Left forelimb (tissue), 1 donor: ENCODE data around the gene HNRNPAB.
"Not testable (repeated sequence)": the region's sequence is repeated elsewhere in the genome, so short reads cannot be mapped to it uniquely, and the experiment has no call there.

Source experiments
- DNase-seq: peaks from one replicate; pipeline ENCODE4 v3.0.0-alpha.2; 2018; ENCODE audit warnings: low spot score

HNRNPAB gene

GRCh38 chr5:178230879-178231538 lies 26.7 kb downstream of the HNRNPAB start:
- DNase-seq = no peak

DNA sequence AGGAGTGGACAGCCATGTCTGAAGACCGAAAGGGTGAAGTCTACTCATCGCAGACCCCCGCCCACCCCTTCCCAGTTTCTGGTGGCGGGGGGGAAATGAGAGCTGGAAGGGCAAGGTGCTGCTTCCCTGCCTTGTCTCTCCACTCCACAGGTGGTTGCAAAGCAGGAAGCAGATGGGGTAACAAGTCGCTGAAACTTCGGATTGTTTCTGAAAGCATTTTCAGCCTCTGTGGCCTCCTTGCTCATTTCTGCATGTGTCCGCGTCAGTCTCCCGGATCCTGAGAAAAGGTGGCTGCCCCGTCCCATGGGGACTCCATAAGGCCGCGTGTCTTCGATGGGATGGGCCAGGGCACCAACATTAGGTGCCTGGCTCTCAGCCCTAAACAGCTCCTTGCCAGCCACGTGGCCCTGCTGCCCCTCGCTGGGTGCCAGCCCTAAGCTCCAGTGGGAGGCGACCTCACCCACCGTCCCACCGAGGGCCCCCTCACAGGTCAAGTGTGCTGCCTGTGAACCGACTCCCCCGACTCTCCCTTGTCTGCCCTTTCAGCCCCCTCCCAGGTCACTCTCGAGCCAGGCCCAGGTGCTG lies 27.3 kb downstream of the HNRNPAB start:
- no peak for DNase-seq

DNA sequence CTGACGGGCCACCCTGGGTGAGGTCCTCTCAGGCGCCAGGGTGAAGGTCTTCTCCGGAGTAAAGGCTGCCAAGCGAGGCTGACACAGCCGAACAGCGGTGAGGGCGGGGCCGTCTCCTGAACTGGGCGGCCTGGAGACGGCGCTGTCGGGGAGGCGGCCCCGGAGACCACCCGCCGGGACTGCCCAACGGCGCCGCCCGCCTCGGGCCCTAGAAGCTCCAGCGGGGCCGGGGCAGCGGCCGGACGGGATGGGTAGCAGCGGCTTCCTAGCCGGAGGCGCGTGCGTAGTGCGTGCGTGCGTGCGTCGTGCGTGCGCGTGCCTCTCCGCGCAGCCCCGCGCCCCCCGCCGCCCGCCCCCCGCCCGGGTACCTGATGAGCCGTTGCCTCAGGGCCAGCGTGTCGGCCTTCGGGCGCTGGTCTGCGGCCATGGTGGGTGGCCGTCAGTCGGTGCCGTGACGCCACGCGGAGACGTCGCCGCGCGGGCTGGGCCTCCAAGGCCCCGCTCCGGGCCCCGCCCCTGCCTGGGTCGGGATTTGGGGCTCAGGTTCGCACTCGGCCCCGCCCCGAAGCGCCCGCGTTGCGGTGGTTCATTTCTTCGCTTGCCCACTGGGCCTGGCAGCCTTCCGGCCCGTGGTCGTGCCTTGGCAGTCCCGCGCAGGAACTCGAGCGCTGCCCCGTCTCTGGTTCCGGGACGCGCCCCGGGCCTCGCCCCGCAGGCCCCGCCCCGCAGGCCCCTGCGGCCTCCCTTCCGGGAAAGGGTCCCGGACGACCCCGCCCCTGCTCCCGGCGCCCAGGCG lies 28.0 kb downstream of the HNRNPAB start, which contains the start of gene PHYKPL:
Gene PHYKPL, minus strand, starts transcription at position 679 of the 796 bp plus-strand sequence. Its CDS starts 252 bp downstream, at position 427.
- DNase-seq = peak; percentile 87

GRCh38 chr5:178232920-178233429 lies 28.6 kb downstream of the HNRNPAB start:
- DNase-seq = no peak

DNA sequence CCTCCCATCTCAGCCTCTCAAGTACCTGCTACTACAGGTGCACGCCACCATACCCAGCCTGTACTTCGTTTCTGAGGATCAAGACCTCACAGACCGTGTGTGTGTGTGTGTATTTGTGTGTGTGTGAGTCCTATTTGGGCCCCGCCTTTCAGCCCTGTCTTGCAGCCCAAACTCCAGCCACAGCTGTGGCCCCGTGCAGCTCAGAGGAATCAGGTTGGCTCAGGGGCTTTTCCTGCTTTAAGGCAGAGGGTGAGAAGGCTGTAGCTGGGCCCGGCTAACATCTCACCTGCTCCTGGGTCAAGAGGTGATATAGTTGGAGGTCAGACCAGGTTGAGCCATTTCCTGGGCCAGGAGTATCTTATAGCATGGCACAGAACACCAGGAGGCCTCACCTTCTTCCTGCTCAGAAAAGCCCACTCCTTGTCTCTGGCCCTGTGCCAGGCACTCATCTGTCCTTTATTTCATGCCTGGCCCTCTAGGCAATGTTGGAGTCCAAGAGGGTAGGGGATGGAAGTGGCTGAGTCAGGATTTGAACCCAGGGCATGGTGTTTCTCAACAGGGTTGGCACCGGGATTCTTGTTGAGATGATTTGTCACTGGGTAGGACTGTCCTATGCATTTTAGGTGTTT lies 29.9 kb downstream of the HNRNPAB start:
- no peak for DNase-seq

DNA sequence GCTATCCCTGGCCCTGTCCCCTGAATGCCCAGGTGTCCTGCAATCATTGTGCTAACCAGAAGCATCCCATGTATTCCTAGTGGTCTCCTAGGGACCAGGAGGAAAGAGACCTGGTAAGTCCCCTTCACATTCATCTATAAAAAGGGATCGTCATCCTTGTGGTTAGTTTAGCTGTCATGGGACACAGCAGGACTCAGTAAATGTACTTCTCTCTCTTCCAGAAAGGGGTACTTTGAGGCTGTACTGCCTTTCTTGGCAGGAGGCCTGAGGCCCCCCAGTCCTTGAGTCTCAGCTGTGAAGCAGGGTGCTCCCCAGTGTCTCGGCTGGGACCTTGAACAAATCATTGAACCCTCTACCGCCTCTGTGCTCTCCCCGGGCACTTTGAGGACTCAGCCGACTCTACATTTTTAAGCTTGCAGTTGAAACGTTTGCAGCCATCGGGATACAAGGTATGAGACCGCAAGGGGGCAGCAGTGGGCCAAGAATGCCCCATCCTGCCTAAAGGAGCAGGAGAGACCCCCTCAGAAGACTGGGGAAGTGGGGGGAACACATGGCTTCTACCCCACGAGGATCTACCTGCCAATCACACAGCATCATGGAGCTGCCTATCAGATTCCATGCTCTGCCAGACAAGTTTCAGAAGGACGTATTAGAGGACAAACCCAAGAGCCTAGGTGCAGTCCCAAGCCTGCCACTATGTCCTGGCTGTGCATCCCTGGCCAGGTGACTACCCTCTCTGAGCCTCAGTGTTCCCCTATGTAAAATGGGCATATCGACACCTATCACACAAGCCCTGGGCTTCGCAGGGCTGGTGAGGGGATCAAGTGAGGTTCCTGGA lies 30.6 kb downstream of the HNRNPAB start:
- peak; percentile 83 for DNase-seq

- no peak for DNase-seq
Measured at GRCh38 chr5:178235588-178235974, 31.2 kb downstream of the HNRNPAB start.

- no peak for DNase-seq
Measured at GRCh38 chr5:178236126-178236525, 31.8 kb downstream of the HNRNPAB start.

DNA sequence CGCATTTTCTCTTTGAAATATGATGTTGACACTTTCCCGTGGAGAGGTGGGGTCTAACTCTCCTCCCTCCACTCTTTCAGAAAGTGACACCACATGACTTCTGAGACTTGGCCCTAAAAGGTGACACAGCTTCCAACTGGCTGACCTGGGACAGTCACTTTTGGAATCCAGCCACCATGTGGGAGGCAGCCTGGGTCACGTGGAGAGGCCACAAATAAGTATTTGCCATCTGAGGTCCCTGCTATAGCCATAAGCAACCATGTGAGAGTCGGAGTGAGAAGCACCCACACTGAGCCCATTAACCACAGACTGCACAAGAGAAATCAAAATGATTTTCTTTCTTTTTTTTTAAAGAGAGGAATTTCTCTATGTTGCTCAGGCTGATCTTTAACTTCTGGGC lies 32.3 kb downstream of the HNRNPAB start:
- no peak for DNase-seq

GRCh38 chr5:178237431-178238312 lies 33.3 kb downstream of the HNRNPAB start:
- DNase-seq = no peak

GRCh38 chr5:178238313-178238635 lies 33.9 kb downstream of the HNRNPAB start:
- DNase-seq = no peak

GRCh38 chr5:178238711-178239592 lies 34.6 kb downstream of the HNRNPAB start:
- no peak for DNase-seq

DNA sequence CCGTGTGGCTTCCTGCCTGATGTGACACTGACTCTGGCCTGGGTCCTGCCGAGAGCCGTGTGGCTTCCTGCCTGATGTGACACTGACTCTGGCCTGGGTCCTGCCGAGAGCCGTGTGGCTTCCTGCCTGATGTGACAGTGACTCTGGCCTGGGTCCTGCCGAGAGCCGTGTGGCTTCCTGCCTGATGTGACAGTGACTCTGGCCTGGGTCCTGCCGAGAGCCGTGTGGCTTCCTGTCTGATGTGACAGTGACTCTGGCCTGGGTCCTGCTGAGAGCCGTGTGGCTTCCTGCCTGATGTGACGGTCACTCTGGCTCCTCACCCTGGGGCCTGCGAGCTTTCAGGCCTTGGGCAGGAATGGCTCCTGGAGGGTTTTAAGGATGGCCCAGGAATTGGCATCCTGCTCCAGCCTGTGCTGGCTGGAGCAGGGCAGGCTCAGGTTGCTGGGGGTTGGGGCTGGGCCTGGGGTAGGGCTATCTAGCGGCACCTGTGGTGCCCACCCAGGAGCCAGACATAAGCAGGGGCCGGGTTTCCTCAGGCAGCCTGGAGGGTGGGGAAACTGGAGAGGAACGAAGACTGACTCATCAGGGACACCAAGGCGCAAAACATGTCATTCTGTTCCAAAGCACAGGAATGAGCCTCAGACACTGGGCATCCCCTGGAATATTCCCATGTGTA lies 35.4 kb downstream of the HNRNPAB start:
- DNase-seq = not testable (repeated sequence)

- no peak for DNase-seq
Measured at GRCh38 chr5:178240341-178240741, 36.0 kb downstream of the HNRNPAB start.

DNA sequence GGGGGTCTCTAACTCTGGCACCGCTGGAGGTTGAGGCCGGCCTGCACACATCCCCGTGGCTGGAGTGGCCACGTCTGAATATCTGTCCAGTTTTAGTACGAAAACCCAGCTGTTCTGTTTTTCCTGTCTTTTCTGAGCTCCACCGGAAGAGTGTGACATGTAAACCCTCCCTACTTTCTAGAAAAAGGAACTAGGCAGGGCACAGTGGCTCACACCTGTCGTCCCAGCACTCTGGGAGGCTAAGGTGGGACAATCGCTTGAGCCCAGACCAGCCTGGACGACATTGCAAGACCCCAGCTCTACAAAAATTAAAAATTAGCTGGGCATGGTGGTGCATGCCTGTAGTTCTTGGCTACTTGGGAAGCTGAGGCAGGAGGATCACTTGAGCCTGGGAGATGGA lies 36.4 kb downstream of the HNRNPAB start:
- no peak for DNase-seq

GRCh38 chr5:178241231-178241663 lies 36.9 kb downstream of the HNRNPAB start:
- DNase-seq = no peak

DNA sequence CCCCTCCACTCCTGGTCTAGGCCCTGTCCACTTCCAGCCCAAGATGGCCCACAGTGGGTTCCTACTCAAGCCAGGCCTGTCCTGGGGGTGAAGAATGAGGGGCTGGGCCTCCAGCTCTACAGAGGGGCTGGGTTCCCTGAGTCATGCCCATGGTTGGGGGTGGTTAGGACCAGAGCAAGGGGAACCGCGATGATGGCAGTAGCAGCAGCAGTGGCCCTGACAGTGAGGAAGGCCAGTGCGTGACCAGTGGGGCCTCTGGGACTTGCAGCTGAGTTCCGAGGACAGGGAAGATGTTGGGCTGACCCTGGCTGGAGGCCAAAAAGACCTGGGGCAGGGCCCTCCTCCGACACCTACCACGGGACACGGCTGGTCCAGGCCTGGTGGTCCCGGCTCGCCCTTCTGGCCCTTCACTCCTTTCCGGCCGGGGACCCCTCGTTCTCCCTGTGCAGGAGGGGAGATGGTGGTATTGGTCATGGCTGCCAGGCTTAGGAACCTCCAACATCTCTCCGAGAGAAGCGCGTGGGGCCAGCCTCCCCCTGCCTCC lies 37.4 kb downstream of the HNRNPAB start:
- no peak for DNase-seq

DNA sequence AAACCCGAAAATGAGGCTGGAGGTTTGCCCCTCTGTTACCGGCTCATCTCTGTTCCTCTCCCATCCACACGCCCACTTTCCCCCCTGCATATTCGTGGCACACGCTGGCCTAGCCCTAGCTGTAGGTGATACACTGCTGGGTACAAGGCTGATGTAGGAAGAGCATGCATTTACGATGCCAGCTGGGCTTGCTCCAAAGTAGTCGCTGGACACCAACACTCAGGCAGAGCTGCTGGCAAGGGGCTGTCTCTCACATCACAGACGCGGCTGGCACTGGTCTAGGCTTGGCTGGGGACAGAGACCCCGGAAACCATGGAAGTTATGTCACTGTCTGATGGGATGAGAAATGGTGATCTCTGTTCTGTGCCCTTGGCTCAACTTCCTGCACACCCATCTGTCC lies 38.1 kb downstream of the HNRNPAB start:
- DNase-seq = no peak

DNA sequence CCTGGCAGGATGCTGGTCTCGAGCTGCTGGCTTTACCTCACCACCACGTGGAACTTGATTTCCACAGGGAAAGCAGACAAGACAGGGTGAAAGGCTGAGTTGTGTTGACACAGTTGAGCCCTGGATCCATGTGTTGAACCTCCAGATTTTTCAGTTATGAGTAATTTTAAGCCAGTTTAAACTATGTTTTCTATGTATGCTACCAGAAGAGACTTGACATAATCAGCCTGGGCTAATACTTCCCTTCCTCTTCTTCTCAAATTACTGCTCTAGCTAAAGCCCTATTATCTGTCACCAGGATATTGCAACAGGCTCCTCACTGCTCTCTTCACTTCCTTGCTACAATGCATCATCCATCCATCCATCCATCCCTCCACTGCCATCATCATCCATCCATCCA lies 40.2 kb downstream of the HNRNPAB start:
- DNase-seq = no peak
